Duodenal mucosa (tissue), 2 donors: ENCODE results near the gene CTXND1.

Source experiments
- H3K27ac ChIP-seq: one replicate; pipeline ENCODE4 v1.7.0; 2013; ENCODE audit warnings: low read depth, low read length
- H3K27me3 ChIP-seq, 2 donors: one replicate each; pipeline ENCODE4 v1.7.0; 2013; ENCODE audit warnings: low read length in 2 of 2, control low read depth in 1 of 2; ENCODE audit not compliant: insufficient read depth in 2 of 2, control insufficient read depth in 1 of 2
- H3K36me3 ChIP-seq, 2 donors: one replicate each; pipeline ENCODE4 v1.7.0; 2013; ENCODE audit warnings: low read length in 2 of 2, control low read depth in 1 of 2; ENCODE audit not compliant: insufficient read depth in 2 of 2, control insufficient read depth in 1 of 2
- H3K4me1 ChIP-seq, 2 donors: one replicate each; pipeline ENCODE4 v1.7.0; 2013; ENCODE audit warnings: low read length in 2 of 2, control low read depth in 1 of 2; ENCODE audit not compliant: insufficient read depth in 2 of 2, control insufficient read depth in 1 of 2
- H3K4me3 ChIP-seq, 2 donors: one replicate each; pipeline ENCODE4 v1.7.0; 2013; ENCODE audit warnings: low read length in 2 of 2, low read depth in 1 of 2
- H3K9ac ChIP-seq, 2 donors: one replicate each; pipeline ENCODE4 v1.7.0; 2013; ENCODE audit warnings: low read length in 2 of 2, low read depth in 1 of 2
- H3K9me3 ChIP-seq, 2 donors: one replicate each; pipeline ENCODE4 v1.7.0; 2013; ENCODE audit warnings: low read length in 2 of 2, control low read depth in 1 of 2; ENCODE audit not compliant: control insufficient read depth in 1 of 2

CTXND1 gene

DNA sequence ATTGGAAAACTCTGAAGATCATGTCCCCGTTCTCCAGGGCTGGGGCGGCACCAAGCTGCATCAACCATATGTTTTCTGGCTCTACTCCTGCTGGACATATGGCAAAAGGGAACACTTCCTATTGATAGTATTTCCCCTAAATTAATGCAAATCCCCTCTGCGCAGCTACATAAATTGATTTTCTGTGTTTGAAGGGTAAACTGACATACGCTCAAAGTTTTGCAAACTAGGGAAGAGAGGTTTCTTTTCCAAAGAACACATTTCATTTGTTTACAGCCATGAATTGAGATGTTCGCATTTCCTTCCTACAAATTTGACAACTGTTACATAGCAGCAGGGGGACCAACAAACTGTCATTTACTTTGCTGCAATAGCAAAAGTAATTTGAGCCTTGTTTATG lies 35.9 kb downstream of the CTXND1 start:
- H3K36me3 ChIP-seq: no peaks in the 10 kb centered on the region
- no peaks in the 10 kb centered on the region for H3K27me3 ChIP-seq
- no peak overlapping the region for H3K4me3 ChIP-seq
- H3K9ac ChIP-seq: no peak overlapping the region
- no peaks in the 10 kb centered on the region for H3K4me1 ChIP-seq
- no peak overlapping the region for H3K27ac ChIP-seq
- H3K9me3 ChIP-seq: no peaks in the 10 kb centered on the region

DNA sequence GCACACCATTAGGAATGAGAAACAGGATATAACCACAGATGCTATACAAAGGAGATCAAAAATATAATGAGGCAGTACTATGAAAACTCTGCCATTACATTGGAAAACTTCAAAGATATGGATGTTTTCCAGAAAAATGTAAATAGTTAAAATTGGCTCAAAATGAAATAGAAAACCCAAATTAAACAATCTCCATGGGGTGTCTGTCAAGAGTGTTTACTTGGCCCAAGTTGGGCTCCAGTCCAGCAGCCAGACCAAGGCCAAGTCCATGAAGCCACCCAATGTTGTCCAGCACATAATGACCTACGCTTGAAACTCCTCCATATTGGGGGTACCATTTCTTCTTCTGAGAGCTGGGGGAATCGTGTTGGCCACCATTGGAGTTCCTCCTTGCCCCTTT lies 37.1 kb downstream of the CTXND1 start:
- Histone ChIP-seq H3K36me3 (no peaks in the 10 kb centered on the region), H3K4me3 (no peak overlapping the region), H3K9ac (no peak overlapping the region), H3K9me3 (no peaks in the 10 kb centered on the region), H3K27me3 (no peaks in the 10 kb centered on the region), H3K4me1 (no peaks in the 10 kb centered on the region), H3K27ac (no peak overlapping the region)

DNA sequence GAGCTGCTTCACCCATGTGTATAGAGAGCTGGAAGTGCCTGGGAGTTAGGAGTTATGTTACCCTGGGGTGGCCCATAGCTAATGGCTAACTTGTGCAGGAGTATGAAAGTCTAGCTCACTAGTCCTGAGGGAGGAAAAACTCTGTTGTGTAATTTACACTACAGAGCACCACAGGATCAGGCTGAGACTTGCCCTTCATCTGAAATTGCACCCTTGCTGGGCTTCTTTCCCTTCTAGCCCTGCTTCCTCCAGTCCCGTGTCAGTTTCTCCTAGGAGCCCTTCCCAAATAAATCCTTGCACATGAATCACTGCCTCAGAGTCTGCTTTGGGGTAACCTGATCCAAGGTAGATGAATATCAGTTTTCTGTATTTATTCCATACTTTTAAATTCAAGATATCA lies 40.0 kb downstream of the CTXND1 start:
- peaks cover 0 to 6% of the 10 kb centered on the region in 2 donors for H3K27me3 ChIP-seq
- H3K9me3 ChIP-seq: no peaks in the 10 kb centered on the region
- no peak overlapping the region for H3K27ac ChIP-seq
- no peak overlapping the region for H3K9ac ChIP-seq
- H3K4me1 ChIP-seq: no peaks in the 10 kb centered on the region
- no peak overlapping the region for H3K4me3 ChIP-seq
- H3K36me3 ChIP-seq: no peaks in the 10 kb centered on the region

DNA sequence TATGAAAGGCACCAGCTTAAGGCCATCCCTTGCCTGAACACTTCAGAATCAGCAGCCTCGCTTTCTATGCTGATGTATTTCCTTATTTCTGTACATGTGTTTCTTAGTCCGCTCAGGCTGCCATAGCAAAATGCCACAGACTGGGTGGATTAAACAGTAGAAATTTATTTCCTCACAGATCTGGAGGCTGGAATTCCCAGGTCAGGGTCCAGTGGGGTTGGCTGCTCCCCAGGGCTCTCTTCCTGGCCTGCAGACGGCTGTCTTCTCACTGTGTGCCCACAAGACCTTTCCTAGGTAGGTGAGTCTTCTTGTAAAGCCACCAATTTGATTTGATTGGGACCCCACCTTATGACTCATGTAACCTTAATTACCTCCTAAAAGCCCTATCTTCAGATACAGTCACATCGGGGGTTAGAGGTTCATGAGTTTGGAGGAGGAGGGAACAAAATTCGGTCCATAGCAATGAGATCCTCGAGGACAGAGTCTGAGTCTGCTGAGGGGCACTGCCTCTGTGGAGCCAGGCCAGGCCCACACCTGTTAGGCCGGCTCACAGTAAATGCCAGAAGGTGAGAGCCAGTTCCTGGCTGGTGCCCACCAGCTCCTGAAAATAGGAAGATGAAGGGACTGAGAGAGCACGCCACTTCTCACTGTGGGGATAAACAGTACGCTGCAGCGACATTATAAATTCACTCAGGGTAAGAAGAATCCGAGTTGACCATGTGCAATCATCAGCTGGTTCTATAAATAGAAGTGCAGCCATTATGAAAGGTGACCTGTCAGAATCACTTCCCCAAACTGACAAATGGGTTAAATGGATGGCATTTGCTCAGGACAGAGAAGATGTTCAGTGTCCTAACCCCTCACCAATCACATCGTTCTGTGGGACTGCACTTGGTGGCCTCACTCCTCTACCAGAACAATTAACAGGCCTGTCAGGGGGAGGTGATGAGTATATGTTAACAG lies 41.1 kb downstream of the CTXND1 start:
- Histone ChIP-seq H3K4me3 (no peak overlapping the region), H3K9me3 (no peaks in the 10 kb centered on the region), H3K27me3 (peaks cover 0 to 6% of the 10 kb centered on the region in 2 donors), H3K9ac (no peak overlapping the region), H3K4me1 (no peaks in the 10 kb centered on the region), H3K27ac (no peak overlapping the region), H3K36me3 (no peaks in the 10 kb centered on the region)

DNA sequence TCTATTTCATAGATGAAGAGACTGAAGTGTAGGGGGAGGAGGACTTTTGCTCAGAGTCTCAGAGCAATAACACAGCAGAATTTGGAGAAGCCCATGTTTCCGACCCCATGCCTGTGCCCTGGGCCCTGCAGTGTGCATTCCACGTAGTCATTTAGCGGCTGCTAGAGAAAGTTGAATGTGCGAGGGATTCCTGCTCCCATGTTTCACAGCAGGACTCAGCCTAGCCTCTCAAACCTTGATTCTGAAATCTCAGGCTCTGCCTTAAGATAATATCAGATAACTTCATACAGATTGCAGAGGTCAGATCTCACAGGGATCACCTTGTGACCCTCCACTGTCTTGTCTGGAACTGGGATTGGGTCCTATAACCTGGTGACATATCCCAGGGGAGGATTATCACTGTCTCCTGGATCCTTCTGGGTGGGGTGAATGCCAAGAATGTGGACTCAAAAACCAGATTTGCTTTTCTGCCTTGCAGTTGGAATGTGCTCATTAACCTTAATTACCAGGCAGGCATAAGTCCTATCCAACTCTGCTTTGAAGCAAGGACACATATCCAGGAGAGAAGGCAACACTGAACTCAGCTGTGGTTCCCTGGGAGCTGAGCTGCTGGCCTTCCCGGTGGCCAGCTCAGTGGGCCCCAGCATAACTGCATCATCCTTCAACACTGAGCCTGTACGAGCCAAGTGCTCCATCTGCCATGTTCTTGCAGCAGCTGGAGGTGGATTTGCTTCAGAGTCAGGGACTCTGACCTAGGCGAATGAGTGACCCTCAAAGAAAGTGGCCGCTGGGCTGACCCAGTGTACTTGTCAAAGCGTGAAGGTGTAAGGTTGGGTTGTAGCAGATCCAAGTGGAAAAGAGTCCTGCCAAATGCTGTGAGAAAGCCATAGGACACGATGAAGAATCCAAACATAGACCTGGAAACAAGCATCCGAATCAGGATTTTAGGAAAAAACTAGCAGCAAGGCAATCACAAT lies 43.0 kb downstream of the CTXND1 start:
- no peak overlapping the region for H3K4me3 ChIP-seq
- H3K9ac ChIP-seq: no peak overlapping the region
- H3K27ac ChIP-seq: no peak overlapping the region
- no peaks in the 10 kb centered on the region for H3K4me1 ChIP-seq
- peaks cover 0 to 6% of the 10 kb centered on the region in 2 donors for H3K27me3 ChIP-seq
- no peaks in the 10 kb centered on the region for H3K36me3 ChIP-seq
- no peaks in the 10 kb centered on the region for H3K9me3 ChIP-seq

DNA sequence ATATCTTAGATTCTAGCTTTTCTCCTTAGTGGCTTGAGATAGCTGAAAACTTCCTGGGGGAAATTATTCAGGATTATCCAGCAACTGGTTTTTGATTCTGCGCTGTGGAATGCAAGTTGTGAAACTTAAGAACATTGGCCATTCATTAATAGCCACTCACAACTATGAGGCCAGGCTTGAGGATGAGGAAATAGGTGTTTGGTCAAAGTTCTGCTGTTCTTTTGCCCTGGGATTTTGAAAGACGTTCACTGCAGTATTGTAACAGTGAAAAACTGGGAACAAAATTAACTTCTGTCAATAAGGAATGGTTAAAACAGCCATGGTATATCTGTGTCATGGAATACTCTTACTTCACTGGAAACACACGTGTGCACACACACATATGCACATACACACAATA lies 44.1 kb downstream of the CTXND1 start:
- peaks cover 0 to 6% of the 10 kb centered on the region in 2 donors for H3K27me3 ChIP-seq
- no peak overlapping the region for H3K27ac ChIP-seq
- no peaks in the 10 kb centered on the region for H3K4me1 ChIP-seq
- no peak overlapping the region for H3K4me3 ChIP-seq
- H3K9me3 ChIP-seq: no peaks in the 10 kb centered on the region
- no peaks in the 10 kb centered on the region for H3K36me3 ChIP-seq
- H3K9ac ChIP-seq: no peak overlapping the region

DNA sequence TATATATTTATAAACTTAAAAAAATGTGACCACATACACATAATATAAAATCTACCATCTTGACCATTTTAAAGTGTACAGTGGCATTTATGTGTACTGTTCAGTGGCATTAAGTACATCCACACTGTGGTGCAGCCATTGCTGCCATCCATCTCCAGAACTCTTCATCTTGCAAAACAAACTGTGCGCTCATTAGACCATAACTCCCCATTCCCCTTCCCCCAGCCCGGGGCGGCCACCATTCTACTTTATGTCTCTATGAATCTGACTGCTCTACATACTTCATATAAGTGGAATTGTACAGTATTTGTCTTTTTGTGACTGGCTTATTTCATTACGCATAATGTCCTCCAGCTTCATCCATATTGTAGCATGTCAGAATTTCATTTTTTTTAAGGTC lies 47.8 kb downstream of the CTXND1 start:
- H3K4me3 ChIP-seq: no peak overlapping the region
- H3K9me3 ChIP-seq: no peaks in the 10 kb centered on the region
- no peak overlapping the region for H3K27ac ChIP-seq
- peaks cover 0 to 2% of the 10 kb centered on the region in 2 donors for H3K27me3 ChIP-seq
- H3K4me1 ChIP-seq: no peaks in the 10 kb centered on the region
- H3K36me3 ChIP-seq: no peaks in the 10 kb centered on the region
- H3K9ac ChIP-seq: no peak overlapping the region

DNA sequence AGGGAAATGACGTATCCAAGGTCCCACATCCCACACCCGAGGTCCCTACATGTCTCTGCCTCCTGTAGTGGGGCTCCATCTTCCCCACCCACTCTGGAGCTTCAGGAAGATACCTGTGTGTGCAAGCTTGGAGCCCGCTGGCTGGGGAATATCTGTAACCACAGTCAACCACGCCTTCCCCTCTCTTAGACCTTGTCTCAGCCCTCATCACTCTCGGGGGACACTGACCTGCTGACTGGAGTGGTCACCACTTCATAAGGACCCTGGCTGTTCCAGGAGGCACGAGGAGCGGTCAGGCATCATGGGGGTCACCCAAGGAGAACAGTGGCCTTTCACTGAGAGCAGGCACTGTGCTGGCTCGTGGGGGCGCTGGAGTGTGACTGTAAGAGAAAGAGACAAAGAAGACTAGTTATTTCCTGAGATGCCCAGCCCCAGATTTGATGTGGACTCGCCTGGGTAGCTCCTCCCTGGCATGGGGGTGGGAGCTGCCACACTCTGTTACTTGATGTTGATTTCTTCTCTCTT lies 48.6 kb downstream of the CTXND1 start:
- Histone ChIP-seq H3K9me3 (no peaks in the 10 kb centered on the region), H3K36me3 (no peaks in the 10 kb centered on the region), H3K4me1 (no peaks in the 10 kb centered on the region), H3K27me3 (no peaks in the 10 kb centered on the region), H3K27ac (no peak overlapping the region), H3K9ac (no peak overlapping the region), H3K4me3 (no peak overlapping the region)

DNA sequence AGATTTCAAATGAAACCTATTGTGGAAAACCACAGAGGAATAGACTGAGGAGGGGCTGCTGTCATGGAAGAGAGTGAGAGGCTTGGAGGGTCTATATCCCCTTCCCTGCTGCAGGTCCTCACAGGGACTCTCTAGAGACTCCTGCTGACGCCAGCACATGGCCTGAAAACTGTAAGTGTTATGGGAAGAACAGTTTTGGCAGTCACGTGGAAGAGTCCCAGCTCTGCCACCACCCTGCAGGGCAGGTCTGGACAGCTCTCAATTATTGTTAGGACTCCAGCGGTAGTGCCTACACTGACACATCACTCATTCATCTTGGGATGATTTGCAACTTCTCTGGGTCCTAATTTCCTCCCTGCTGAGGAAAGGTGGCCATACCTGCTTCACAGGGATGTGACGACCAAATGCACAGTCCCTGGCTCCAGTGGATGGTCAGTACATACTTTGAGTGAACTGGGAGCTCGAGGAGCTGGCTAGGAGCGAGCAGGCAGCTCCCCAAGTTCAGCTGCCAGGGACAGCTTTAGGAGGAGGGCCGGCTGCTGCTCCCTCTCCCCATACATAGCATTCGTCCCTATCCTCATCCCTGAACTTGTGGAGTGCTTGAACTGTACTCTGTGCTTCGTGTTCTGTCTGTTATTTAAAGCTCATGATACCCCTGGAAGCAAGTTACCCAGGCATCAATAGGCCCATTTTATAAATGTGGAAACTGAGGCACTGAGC lies 49.2 kb downstream of the CTXND1 start:
- H3K4me3 ChIP-seq: no peak overlapping the region
- no peak overlapping the region for H3K27ac ChIP-seq
- no peaks in the 10 kb centered on the region for H3K4me1 ChIP-seq
- H3K36me3 ChIP-seq: no peaks in the 10 kb centered on the region
- no peaks in the 10 kb centered on the region for H3K9me3 ChIP-seq
- no peak overlapping the region for H3K9ac ChIP-seq
- H3K27me3 ChIP-seq: no peaks in the 10 kb centered on the region
